Measurements from ENCODE around the gene ZBTB6. TPM values are rescaled to one million over a fixed set of nuclear protein-coding genes. Genes with fewer than 3 reads are reported as not detected.

The ZBTB6 gene
- total RNA-seq, 1 donor from 2014 or later, result 5.9 TPM

GRCh38 chr9:122951056-122951455 is 37.9 kb upstream of the ZBTB6 start:
- DNase-seq (ENCODE audit: extremely low spot score in 2 of 2), result no peak

GRCh38 chr9:122950263-122950662 is 37.1 kb upstream of the ZBTB6 start:
- Histone ChIP-seq H3K9me3 (no peaks in the 10 kb centered on the region), H3K36me3 (no peaks in the 10 kb centered on the region), H3K27ac (no peak overlapping the region), H3K4me1 (peaks cover 48% of the 10 kb centered on the region), H3K4me3 (no peak overlapping the region), H3K27me3 (no peaks in the 10 kb centered on the region)
- DNase-seq (ENCODE audit: extremely low spot score in 2 of 2), result no peak
- TF ChIP-seq CTCF (IDR thresholded peaks at IDR 0.05) (no peak), POLR2A (IDR thresholded peaks at IDR 0.05) (no peak), POLR2AphosphoS5 (IDR thresholded peaks at IDR 0.05; ENCODE audit: insufficient read depth in 1 of 2, low read depth in 1 of 2) (no peak)
- intact Hi-C loops (cut with DNase I), result no loop called here

More at GRCh38 chr9:122951056-122951455, 37.9 kb upstream of the ZBTB6 start:
- Histone ChIP-seq H3K27me3 (no peaks in the 10 kb centered on the region), H3K9me3 (no peaks in the 10 kb centered on the region), H3K36me3 (no peaks in the 10 kb centered on the region), H3K4me1 (peaks cover 42% of the 10 kb centered on the region), H3K4me3 (no peak overlapping the region), H3K27ac (no peak overlapping the region)
- TF ChIP-seq CTCF (IDR thresholded peaks at IDR 0.05), result no peak
- TF ChIP-seq POLR2AphosphoS5 (IDR thresholded peaks at IDR 0.05; ENCODE audit: insufficient read depth in 1 of 2, low read depth in 1 of 2), result no peak
- TF ChIP-seq POLR2A (IDR thresholded peaks at IDR 0.05), result no peak
- intact Hi-C loops (cut with DNase I), result no loop called here

- H3K27me3 ChIP-seq, result no peaks in the 10 kb centered on the region
- no peak overlapping the region for H3K4me3 ChIP-seq
- intact Hi-C loops (cut with DNase I), result no loop called here
- no peak for DNase-seq (ENCODE audit: extremely low spot score in 2 of 2)
- peaks cover 50% of the 10 kb centered on the region for H3K4me1 ChIP-seq
- TF ChIP-seq CTCF (IDR thresholded peaks at IDR 0.05) (no peak), POLR2A (IDR thresholded peaks at IDR 0.05) (no peak), POLR2AphosphoS5 (IDR thresholded peaks at IDR 0.05; ENCODE audit: insufficient read depth in 1 of 2, low read depth in 1 of 2) (no peak)
- no peaks in the 10 kb centered on the region for H3K36me3 ChIP-seq
- no peak overlapping the region for H3K27ac ChIP-seq
- H3K9me3 ChIP-seq, result no peaks in the 10 kb centered on the region
Observed at GRCh38 chr9:122949696-122950095, 36.6 kb upstream of the ZBTB6 start.

- no peak overlapping the region for H3K27ac ChIP-seq
- peaks cover 43% of the 10 kb centered on the region for H3K4me1 ChIP-seq
- intact Hi-C loops (cut with DNase I), result no loop called here
Observed at GRCh38 chr9:122948313-122948712, 35.2 kb upstream of the ZBTB6 start.

More at GRCh38 chr9:122948313-122948712, 35.2 kb upstream of the ZBTB6 start:
- TF ChIP-seq POLR2A (IDR thresholded peaks at IDR 0.05), result no peak
- TF ChIP-seq POLR2AphosphoS5 (IDR thresholded peaks at IDR 0.05; ENCODE audit: insufficient read depth in 1 of 2, low read depth in 1 of 2), result no peak
- TF ChIP-seq CTCF (IDR thresholded peaks at IDR 0.05), result no peak
- no peak for DNase-seq (ENCODE audit: extremely low spot score in 2 of 2)
- H3K9me3 ChIP-seq, result no peaks in the 10 kb centered on the region
- H3K36me3 ChIP-seq, result no peaks in the 10 kb centered on the region
- H3K4me3 ChIP-seq, result no peak overlapping the region
- no peaks in the 10 kb centered on the region for H3K27me3 ChIP-seq
